Activated T-cell treated with anti-CD3 and anti-CD28 coated beads for 4 hours (primary cell): Measurements from ENCODE around the gene TMEM106C.

Experiments used
- DNase-seq: peaks from one replicate; pipeline ENCODE4 v3.0.0-alpha.2; 2020

TMEM106C gene

DNA sequence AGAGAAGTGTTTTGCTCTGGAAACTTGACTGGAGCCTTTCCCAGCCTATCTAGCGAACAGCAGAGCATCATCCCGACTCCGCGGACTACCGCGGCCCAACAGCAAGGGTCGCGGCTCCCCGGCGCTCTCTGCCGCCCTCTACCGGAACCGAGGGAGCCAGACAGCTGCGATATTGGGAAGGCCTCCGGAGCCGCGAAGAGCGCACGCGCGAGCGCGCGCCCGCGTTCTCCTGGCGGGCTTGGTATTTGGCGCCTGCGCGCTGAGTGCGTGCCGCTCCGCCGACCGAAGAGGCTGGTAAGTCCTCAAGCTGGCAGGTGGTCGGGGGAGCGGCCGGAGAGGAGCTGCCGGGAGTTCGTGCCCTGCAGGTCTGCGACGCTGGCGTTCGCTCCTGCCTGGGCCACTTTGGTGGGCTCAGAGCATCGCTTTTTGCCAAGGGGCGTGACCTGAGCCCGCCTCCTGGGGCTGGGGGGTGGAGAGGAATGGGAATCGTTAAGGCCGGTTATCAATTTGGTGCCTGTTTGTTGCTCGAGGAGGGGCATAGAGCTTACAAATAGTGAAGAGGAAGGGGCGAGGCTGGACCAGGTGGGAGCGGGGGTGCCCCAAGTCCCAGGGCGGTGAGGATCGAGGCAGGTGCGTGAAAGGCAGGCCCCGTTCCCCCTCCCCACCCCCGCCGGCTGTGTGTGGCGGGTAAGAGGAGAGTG is at the start of gene TMEM106C:
TSS of gene TMEM106C (plus strand) at position 257 of the 701 bp plus-strand sequence. CDS start 641 bp downstream, outside the sequence.
- peak; percentile 85 for DNase-seq

DNA sequence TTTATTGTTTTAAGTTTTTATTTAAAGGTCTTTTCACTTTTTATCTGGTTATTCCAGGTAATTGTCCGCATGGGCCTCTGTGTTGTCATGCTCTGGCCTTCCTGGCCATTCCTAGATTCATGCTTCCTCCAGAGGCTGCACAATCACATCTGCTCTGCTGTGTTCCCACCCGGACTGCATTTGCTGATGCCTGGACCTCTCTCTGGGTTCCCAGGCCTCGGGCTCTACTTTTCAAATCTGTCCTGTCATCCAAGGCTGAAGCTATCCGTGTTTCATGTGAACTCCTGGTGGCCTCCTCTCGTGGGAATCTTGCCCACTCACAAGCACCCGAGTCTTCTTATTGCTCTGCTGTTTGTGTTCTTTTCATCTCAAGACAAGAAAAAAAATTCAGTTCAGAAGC is 42.5 kb upstream of the TMEM106C start:
- no peak for DNase-seq

DNA sequence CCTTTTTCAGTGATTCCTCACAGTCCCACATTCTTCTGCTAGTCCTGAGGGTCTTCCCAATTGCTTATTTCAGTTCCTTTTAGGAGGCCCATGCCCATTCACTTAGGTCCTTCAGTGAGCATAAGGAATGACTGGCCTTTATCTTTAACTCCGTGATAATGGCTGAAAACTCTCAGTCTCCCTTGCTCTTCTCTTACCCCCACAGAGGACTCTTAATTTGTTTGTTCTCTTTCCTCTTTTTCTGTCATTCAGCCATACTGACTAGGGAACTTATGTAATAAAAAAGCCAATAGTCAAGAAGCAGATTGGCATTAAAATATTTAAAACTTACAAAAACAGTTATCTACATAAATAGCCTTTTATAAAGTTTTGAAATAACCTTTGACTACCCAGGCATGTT is 41.5 kb upstream of the TMEM106C start:
- no peak for DNase-seq

DNA sequence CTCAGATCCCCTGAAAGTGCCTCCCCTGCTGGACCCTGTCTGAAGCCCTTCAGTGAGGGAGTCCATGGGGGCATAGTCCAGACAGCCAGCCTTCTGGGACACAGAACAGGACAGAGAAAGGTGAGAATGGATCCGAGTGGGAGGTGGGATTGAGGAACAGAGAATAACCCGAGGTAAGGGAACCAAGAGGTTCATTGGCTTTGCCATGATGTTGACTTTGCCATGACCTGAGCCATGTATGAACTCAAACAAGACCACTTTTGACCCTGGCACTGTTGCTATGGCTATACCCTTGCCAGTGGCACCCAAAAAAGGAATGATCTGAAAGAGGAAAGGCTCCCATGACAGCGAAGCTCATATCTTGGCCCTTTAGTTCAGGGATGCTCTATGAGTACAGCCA is 36.0 kb upstream of the TMEM106C start:
- DNase-seq, result no peak

DNA sequence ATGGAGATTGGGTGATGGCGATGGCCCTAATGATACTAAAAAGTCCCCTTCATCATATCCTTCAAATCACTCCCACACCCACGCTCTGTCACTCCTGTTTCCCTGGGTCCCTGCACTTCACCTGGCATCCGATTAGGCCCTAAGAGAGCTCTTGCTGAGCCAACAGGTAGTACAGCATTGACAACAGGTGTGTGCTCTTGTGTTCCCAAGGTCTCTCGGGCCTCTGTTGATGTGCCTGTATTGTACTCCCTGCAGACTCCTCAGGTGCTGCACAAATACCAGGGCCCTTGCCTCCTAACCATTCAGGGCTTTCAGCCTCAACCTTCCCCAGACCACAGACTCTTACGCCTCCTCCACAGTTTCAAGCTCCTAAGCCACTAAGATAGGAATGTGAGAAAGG is 32.8 kb upstream of the TMEM106C start:
- no peak for DNase-seq

DNA sequence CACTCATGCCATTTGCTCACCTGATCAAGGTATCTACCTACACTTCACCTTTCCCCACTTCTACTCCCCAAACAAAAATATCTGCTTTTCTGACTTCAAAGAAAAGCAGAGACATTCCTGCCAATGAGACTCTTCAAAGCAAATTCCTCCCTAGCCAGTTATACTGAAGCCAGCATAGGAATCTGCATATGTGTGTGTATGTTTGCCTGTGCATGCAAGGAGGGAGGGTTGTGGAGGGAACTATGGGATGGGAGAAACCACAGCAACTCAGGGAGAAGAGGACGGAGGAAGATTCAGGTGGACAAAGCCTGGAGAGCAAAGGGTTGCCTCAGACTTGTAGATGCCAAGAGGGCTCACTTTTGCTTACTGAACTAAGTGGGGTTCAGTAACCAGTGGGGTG is 32.2 kb upstream of the TMEM106C start:
- no peak for DNase-seq

- DNase-seq, result no peak
Observed at GRCh38 chr12:47935184-47935583, 28.2 kb upstream of the TMEM106C start.

- no peak for DNase-seq
Observed at GRCh38 chr12:47938093-47938492, 25.3 kb upstream of the TMEM106C start.

GRCh38 chr12:47938594-47938993 is 24.8 kb upstream of the TMEM106C start:
- no peak for DNase-seq

DNA sequence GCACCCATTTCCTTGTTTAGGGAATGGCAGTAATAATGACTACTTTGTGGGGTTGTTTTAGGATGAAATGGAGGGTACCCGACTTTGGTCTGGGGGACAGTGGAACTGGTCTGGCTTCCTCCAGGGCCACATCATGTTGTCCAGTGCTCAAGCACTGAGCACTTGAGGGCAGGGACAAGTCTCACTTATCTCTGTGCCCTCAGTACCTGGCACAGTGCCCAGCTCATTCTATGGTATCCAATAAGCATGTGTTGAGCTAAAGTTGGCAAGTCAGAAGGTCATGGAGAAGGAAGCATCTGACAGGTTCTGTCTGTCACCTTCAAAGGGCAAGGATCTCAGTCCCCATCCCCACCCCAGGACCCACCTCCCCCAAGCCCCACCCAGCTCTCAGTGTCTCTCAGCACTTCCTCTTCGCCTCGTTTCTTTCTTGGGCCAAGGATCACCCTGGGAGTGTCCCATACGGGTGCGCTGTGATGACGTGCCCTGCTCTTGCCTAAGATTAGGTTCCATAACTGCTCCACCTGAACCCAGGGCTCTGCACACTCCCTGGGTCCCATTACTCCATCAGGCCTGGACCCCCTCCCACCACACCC is 24.3 kb upstream of the TMEM106C start:
- DNase-seq, result no peak

- DNase-seq, result no peak
Observed at GRCh38 chr12:47940773-47941474, 22.5 kb upstream of the TMEM106C start.

DNA sequence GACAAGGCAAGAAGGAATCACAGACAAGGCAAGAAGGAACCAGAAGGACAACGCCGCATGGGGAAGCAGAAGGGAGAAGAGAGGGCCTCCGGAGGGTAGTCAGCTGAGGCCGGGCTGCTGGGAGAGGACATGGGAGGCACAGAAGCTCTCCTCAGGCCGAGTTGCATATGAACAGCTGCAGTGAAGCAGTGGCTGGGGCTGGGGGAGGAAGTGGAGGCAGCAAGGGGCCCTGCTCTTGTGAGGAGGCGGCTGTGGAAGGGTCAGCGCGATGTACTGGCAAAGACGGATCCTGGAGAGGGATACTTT is 22.0 kb upstream of the TMEM106C start:
- DNase-seq, result no peak

DNA sequence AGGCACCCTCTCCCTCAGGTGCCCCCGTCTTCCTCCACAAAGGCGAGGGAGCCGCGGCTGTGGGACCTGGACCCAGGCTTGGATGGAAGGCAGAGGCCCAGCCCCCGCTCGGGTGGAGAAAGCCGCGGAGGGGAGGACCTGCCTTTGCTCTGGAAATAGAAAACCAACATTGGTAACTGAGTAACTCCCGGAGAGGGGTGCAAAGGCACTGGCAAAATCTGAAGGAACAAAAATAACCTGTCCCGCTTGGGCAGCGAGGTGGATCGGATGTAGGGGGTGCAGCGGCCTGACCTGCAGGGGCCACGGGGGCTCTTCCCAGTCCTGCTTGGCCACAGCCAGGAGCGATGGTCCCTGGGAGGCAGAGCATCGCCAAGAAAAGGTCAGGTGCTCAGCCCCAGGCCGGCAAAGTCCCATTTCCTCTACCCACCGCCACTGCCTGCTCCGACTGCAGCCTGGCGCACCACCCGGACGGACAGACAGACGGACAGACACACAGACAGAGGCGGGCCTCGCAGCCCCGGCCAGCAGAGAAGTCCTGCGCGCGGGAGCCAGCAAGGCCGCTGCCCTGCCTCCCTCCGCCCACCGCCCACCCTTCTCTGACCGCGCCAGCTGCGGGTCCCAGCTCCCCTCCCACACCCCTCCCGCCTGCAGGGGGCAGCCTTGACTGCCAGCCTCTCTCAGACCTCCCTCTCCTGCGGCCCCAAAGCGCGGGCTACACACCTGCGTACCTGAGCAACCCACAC is 21.4 kb upstream of the TMEM106C start:
- peak; percentile 19 for DNase-seq

- DNase-seq, result no peak
Observed at GRCh38 chr12:47942614-47943225, 20.7 kb upstream of the TMEM106C start.

- no peak for DNase-seq
Observed at GRCh38 chr12:47943623-47944340, 19.6 kb upstream of the TMEM106C start.

- no peak for DNase-seq
Observed at GRCh38 chr12:47944685-47945340, 18.6 kb upstream of the TMEM106C start.

GRCh38 chr12:47945341-47945728 is 18.1 kb upstream of the TMEM106C start:
- DNase-seq, result no peak

GRCh38 chr12:47946413-47947323 is 16.7 kb upstream of the TMEM106C start:
- DNase-seq, result no peak

DNA sequence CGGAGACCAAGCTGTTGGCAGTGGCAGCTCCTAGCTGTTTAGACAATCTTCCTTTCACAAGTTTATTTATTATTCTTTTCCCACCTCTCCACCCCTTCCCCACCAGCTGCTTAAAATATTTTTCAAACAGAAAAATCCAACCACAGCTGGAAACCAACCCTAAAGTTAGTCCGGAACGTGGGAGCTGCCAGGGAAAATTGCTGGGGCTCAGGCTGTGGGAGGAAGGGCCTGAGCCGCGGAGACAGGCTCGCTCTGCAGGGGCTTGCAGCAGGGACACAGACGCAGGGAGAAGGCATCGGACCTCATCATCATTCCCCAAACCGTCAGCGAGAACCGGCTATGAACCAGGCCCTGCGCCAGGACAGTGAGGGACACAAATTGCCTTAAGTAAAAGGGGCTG is 16.1 kb upstream of the TMEM106C start:
- DNase-seq, result no peak

DNA sequence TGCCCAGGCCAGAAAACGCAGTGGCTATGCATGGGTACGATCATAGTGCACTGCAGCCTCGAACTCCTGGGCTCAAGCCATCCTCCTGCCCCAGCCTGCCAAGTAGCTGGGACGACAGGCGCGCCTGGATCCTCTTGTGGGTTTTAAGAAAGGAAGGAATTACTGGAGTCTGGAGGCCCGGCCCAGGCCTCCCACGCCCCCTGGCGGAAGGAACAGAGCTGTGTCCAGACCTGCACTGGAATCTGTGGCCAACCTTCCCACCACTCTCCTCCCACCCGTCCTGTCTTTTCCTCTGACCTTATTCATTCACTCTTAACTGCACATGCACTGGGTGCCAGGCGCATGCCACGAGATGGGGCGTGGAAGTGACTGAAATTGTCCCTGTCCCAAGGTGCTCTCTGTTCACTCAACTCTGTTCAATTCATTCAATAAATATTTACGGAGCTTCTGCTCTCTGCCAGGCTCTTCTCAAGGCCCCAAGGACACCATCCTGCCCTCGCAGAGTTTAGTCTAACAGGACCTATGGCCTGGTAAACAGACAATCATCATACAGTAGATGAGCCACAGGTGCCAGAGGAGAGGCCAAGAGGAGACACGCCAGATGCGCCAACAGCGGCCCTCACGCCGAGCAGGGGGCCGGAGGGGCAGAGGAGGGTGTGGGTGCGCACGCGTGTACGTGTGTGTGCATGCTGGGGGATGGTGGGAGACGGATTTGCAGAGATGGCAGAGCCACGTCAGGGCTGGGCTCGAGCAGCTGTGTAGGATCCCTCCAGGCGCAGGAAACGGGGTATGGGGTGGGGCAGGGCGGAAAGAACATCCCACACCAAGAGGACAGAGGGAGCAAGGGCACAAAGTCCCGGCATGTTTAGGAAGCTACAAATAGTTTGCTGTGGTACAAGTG is 13.7 kb upstream of the TMEM106C start:
- peak; percentile 14 for DNase-seq
